RWPE2 (cell line): ENCODE measurements around the gene SFMBT2.

Experiments
- ATAC-seq: fragments of 200-7000 bp; cut with Tn5 transposase; 3 replicates; pipeline ENCODE4 v1.9.1; 2021; ENCODE audit warnings: low read depth
- DNase-seq: peaks from one replicate; pipeline ENCODE4 v3.0.0-alpha.2; 2020; ENCODE audit warnings: low spot score
- H3K27ac ChIP-seq: fragments of 450-650 bp; 2 replicates; pipeline ENCODE4 v1.5.1; 2017; ENCODE audit warnings: mild to moderate bottlenecking; ENCODE audit not compliant: poor library complexity, severe bottlenecking
- H3K27me3 ChIP-seq: fragments of 250-450 bp; sonication (Bioruptor Pico); 2 replicates; pipeline ENCODE4 v1.5.1; 2021; ENCODE audit warnings: mild to moderate bottlenecking, moderate library complexity; ENCODE audit not compliant: insufficient read depth, poor library complexity, severe bottlenecking
- H3K36me3 ChIP-seq: fragments of 250-450 bp; sonication (Bioruptor Pico); 2 replicates; pipeline ENCODE4 v1.5.1; 2020; ENCODE audit warnings: low read depth, mild to moderate bottlenecking, moderate library complexity
- H3K4me1 ChIP-seq: fragments of 250-450 bp; sonication (Bioruptor Pico); 2 replicates; pipeline ENCODE4 v1.5.1; 2021; ENCODE audit warnings: mild to moderate bottlenecking, moderate library complexity; ENCODE audit not compliant: insufficient read depth, poor library complexity, severe bottlenecking
- H3K4me3 ChIP-seq: fragments of 250-450 bp; sonication (Bioruptor Pico); 2 replicates; pipeline ENCODE4 v1.5.1; 2021; ENCODE audit warnings: mild to moderate bottlenecking, moderate library complexity; ENCODE audit not compliant: severe bottlenecking
- H3K9me3 ChIP-seq: fragments of 250-450 bp; sonication (Bioruptor Pico); 2 replicates; pipeline ENCODE4 v1.5.1; 2021; ENCODE audit warnings: mild to moderate bottlenecking, moderate library complexity; ENCODE audit not compliant: severe bottlenecking
- TF ChIP-seq, protein P1 (sequence below): fragments of 450-650 bp; IDR thresholded peaks from one replicate; pipeline ENCODE4 v1.5.1; 2017; ENCODE audit warnings: mild to moderate bottlenecking, moderate library complexity; ENCODE audit not compliant: poor library complexity, severe bottlenecking

Gene SFMBT2

DNA sequence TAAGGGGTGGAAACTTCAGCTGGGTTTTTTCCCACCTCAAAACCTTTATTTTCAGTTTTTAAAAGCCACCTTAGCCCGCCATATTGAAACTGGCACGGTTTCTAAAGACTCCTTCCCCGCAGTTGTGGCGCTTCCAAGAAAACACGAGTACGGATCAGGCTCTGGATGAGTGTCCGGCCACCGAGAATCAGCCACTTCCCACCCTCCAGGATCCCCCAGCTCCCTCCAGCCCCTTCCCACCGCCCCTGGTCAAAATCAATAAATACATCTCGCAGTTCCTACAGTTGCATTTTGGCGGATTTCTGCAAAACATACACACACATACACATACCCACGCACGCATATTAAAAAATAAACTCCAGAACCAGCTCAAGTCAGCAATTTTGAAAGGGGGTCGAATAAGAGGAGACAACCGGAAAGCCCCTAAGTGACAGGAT lies 1.1 kb downstream of the SFMBT2 start:
- TF ChIP-seq, protein P1, sequence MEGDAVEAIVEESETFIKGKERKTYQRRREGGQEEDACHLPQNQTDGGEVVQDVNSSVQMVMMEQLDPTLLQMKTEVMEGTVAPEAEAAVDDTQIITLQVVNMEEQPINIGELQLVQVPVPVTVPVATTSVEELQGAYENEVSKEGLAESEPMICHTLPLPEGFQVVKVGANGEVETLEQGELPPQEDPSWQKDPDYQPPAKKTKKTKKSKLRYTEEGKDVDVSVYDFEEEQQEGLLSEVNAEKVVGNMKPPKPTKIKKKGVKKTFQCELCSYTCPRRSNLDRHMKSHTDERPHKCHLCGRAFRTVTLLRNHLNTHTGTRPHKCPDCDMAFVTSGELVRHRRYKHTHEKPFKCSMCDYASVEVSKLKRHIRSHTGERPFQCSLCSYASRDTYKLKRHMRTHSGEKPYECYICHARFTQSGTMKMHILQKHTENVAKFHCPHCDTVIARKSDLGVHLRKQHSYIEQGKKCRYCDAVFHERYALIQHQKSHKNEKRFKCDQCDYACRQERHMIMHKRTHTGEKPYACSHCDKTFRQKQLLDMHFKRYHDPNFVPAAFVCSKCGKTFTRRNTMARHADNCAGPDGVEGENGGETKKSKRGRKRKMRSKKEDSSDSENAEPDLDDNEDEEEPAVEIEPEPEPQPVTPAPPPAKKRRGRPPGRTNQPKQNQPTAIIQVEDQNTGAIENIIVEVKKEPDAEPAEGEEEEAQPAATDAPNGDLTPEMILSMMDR, result no peak
- Histone ChIP-seq H3K27ac (peak overlapping the region; percentile 40), H3K27me3 (peaks cover 22% of the 10 kb centered on the region), H3K9me3 (no peaks in the 10 kb centered on the region), H3K4me3 (peak overlapping the region; percentile 65), H3K4me1 (no peaks in the 10 kb centered on the region), H3K36me3 (no peaks in the 10 kb centered on the region)
- ATAC-seq, result no peak
- no peak for DNase-seq

DNA sequence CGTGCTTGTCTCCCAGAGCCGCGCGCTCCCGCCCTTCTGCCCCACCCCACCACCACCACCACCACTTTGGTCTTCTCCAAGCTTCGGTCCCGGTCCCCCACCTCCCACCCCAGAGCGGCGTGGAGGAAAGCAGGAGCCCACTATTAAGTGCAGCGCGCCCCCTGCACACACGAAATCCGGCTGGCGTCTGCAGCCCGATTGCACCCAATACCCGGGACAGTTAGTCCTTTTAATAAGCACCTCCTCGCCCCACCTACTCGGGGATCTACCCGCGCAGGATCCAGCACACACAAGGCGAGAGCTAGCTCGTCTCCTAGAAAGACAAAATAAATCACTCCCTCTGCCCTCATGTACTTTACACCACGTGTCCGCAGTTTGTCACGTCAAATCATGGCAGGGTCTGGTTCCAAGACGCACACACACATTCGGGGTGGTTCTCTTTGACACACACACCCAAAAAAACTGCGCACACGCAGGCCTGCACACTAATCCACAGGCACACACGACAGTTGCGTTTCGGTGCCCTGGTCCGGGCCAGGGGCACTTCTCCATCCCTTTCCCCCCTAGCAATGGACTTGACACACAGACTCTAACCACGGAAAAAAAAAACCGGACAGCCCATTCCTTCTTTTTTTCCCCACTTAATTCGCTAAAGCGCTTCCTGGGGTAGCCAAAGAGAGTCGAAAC lies 1.6 kb downstream of the SFMBT2 start:
- Histone ChIP-seq H3K9me3 (no peaks in the 10 kb centered on the region), H3K27ac (peak overlapping the region; percentile 40), H3K27me3 (peaks cover 22% of the 10 kb centered on the region), H3K4me1 (no peaks in the 10 kb centered on the region), H3K36me3 (no peaks in the 10 kb centered on the region), H3K4me3 (peak overlapping the region; percentile 65)
- TF ChIP-seq, protein P1, result peak; percentile 0
- ATAC-seq, result peak; percentile 22
- no peak for DNase-seq

DNA sequence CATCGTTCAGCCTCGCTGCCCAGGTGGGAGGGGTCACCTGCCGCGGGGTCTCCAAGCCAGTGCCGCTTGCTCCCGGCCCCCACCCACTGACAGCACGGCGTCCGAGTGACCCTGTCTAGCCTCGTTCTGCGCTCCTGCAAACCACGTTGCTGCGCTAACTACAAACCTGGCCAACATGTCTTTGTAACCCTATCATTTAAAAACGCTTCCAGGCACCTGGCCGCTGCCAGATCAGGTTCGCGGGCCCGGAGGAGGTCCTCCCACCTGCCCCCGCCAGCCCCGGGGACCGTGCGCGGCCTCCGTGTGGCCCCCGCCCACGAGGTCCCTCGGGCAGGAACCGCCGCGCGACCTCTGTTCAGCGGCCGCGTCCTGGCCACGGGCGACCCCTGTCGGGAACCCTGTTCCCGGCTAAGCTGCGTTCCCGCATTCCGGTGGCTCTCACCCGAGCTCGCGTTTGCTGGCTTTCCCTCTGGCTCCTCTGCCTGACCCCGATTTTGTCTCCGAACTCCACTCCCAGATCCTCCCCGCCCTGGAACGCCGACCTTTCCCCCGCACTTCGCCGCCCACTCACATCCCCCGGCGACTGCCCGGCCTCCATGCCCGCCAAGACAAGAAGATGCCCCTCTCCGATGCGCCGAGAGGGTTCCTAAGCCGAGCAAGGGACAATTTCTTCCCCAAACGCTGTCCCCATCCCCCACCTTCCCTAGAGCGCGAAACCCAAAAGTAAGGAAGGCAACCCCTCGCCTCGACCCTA lies 2.4 kb downstream of the SFMBT2 start:
- H3K27me3 ChIP-seq, result peaks cover 20% of the 10 kb centered on the region
- no peaks in the 10 kb centered on the region for H3K4me1 ChIP-seq
- peak overlapping the region; percentile 40 for H3K27ac ChIP-seq
- H3K9me3 ChIP-seq, result no peaks in the 10 kb centered on the region
- H3K4me3 ChIP-seq, result peak overlapping the region; percentile 65
- no peaks in the 10 kb centered on the region for H3K36me3 ChIP-seq
- peak; percentile 60 for ATAC-seq
- TF ChIP-seq, protein P1, result peak; percentile 84
- peak; percentile 52 for DNase-seq

DNA sequence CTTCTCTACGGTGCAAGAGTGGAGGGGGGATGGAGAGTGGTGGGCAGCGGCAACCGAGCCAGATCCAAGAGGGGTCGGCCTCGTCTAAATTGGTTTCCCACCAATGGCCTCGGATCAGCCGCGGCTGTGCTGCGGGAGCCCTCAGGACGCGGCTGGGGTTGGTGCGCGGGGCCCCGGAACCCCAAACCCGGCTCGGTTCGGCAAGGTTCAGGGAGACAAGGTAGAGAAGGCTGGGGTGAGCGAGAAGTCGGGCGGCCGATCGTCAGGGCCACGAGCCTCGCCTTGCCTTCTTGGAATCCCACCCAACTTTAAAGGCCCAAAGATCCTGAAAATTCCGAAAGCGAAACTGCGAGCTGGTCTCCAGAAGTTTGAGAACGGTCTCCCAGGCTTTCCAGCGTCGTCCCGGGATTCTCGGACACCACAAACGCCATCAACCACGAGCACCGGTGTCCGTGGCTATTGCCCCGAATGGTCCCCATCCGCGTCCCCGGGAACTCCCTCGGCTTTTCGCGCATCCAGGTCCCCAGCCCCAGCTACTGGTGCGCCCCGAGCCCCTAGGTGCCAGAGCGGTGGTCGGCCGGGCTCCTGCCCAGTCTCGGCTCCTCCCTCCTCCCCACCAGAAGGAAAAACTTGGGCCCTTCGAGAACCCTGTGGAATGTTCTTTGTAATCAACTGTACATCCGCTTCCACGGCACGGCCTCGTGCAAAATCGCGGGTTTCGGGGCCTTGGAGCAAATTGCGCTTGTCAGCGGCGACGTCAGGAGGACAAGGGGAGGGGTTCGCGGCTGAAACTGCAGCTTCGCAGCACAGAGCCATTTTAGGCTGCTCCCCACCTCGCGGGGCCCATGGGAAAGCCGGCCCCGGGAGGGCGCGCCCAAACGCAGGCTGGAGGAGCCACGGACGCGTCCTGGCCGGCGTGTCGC lies 3.2 kb downstream of the SFMBT2 start:
- ATAC-seq, result no peak
- Histone ChIP-seq H3K27me3 (peaks cover 16% of the 10 kb centered on the region), H3K4me3 (peak overlapping the region; percentile 65), H3K4me1 (no peaks in the 10 kb centered on the region), H3K36me3 (no peaks in the 10 kb centered on the region), H3K27ac (peak overlapping the region; percentile 40), H3K9me3 (no peaks in the 10 kb centered on the region)
- DNase-seq, result no peak
- TF ChIP-seq, protein P1, result no peak
